Spleen (tissue), 7 donors: ENCODE results near the gene GFAP.

ENCODE experiments used
- POLR2A ChIP-seq, 3 donors: fragments of 450-650 bp; IDR thresholded peaks; one replicate each; pipeline ENCODE4 v1.5.1; 2017; ENCODE audit warnings: antibody characterized with exemption in 3 of 3, mild to moderate bottlenecking in 1 of 3
- POLR2AphosphoS5 ChIP-seq, 3 donors: sonication (generic); formaldehyde crosslinking; IDR thresholded peaks; one replicate each; pipeline ENCODE4 v1.5.1; 2017; ENCODE audit warnings: antibody characterized with exemption in 3 of 3
- TF ChIP-seq, protein P1 (sequence below), 11 experiments: fragments of 200-600 bp in 7 of 11; fragments of 450-650 bp in 4 of 11; sonication (generic) in 4 of 11; IDR thresholded peaks in 8 of 11; conservative IDR thresholded peaks in 3 of 11; 1 replicate in 7 of 11; 2 replicates in 4 of 11; pipeline versions ENCODE4 v1.4.0 to v1.8.0; 2016 to 2021; ENCODE audit warnings: antibody characterized with exemption in 11 of 11, inconsistent platforms in 4 of 11, mild to moderate bottlenecking in 1 of 11
- donor health status: DM: no; HTN: no; CAD: no; lungs with moderate emphysema.
- donor health status: DM: no; HTN: no; CAD: no.
- donor health status: DM: no; HTN: no; CAD: no.

DNA sequence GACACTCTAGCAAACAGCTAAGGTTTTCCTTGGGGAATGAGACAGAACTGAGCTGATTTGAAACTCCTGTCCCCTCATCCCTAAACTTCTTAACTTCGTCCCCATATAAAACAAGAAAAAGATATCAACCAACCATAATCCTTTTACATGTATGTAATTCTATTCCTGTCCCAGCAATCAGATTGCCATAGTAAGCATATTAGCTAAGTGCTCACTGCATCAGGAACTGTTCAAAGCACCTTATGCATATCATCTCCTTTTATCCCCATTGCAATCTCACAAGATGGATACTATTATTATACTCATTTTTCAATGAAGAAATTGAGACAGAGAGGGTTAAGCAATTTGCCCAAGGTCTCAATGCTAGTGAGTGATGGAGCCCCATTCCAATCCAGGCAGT is 25.5 kb upstream of the GFAP start:
- TF ChIP-seq, protein P1, sequence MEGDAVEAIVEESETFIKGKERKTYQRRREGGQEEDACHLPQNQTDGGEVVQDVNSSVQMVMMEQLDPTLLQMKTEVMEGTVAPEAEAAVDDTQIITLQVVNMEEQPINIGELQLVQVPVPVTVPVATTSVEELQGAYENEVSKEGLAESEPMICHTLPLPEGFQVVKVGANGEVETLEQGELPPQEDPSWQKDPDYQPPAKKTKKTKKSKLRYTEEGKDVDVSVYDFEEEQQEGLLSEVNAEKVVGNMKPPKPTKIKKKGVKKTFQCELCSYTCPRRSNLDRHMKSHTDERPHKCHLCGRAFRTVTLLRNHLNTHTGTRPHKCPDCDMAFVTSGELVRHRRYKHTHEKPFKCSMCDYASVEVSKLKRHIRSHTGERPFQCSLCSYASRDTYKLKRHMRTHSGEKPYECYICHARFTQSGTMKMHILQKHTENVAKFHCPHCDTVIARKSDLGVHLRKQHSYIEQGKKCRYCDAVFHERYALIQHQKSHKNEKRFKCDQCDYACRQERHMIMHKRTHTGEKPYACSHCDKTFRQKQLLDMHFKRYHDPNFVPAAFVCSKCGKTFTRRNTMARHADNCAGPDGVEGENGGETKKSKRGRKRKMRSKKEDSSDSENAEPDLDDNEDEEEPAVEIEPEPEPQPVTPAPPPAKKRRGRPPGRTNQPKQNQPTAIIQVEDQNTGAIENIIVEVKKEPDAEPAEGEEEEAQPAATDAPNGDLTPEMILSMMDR (IDR thresholded peaks at IDR 0.05 in 8 of 11, conservative IDR thresholded peaks at IDR 0.05 in 3 of 11), result no peak
- TF ChIP-seq POLR2AphosphoS5 (IDR thresholded peaks at IDR 0.05) (no peak), POLR2A (IDR thresholded peaks at IDR 0.05) (no peak)
